ENCODE data around the gene MNT.

GRCh38 chr17:2442166-2442565 lies 41.3 kb upstream of the MNT start:
- TF ChIP-seq CTCF (IDR thresholded peaks at IDR 0.05): no peak
- no peak for TF ChIP-seq POLR2A (IDR thresholded peaks at IDR 0.05)
- no peak for TF ChIP-seq EP300 (IDR thresholded peaks at IDR 0.05; ENCODE audit: low read depth)

Data from transverse colon (tissue), 3 donors.